Testis (tissue), 3 donors: ENCODE measurements around the gene PLA1A. TPM values are rescaled to one million over a fixed set of nuclear protein-coding genes. Genes with fewer than 3 reads are reported as not detected.
A peak's percentile ranks its signal among the peaks of the same experiment; 100 is the strongest.

Experiments
- DNase-seq: peaks from one replicate; pipeline ENCODE4 v3.0.0-alpha.2; 2019
- H3K27ac ChIP-seq, 2 donors: fragments of 200-600 bp; sonication (generic); one replicate each; pipeline ENCODE4 v1.5.1; 2019
- H3K27me3 ChIP-seq: fragments of 200-600 bp; sonication (generic); one replicate; pipeline ENCODE4 v1.5.1; 2019
- H3K36me3 ChIP-seq: fragments of 200-600 bp; sonication (generic); one replicate; pipeline ENCODE4 v1.5.1; 2017; ENCODE audit warnings: low read depth; ENCODE audit errors: missing control alignments
- H3K4me1 ChIP-seq: fragments of 200-600 bp; sonication (generic); one replicate; pipeline ENCODE4 v1.5.1; 2019
- H3K4me3 ChIP-seq, 2 donors: fragments of 200-600 bp; sonication (generic); one replicate each; pipeline ENCODE4 v1.5.1; 2017 to 2019
- H3K9me3 ChIP-seq: fragments of 200-600 bp; sonication (generic); one replicate; pipeline ENCODE4 v1.5.1; 2017
- POLR2A ChIP-seq: fragments of 450-650 bp; IDR thresholded peaks from one replicate; pipeline ENCODE4 v1.6.1; 2017; ENCODE audit warnings: antibody characterized with exemption, mild to moderate bottlenecking, moderate library complexity
- WGBS, 2 donors: methylation state at CpG; one replicate each; pipeline ENCODE4 v1.1.5; 2018; 5-methylcytosine and 5-hydroxymethylcytosine counted together
- intact Hi-C: fragments of 100-400 bp; cut with DNase I; formaldehyde crosslinking; loops from one replicate; pipeline ENCODE4 v1.15.1; 2023; ENCODE audit warnings: low total_unique reads
- polyA plus RNA-seq: library from polyadenylated mRNA; stranded (reverse); fragments of 350-450 nt; fragmentation: Illumina TruSeq; extraction: RNeasy Lipid Tissue Mini Kit (QIAGEN cat#74804); gene quantifications from one replicate; pipeline ENCODE4 v1.2.3, GENCODE V29; 2014; ENCODE audit warnings: low read depth, low replicate concordance; ENCODE audit not compliant: insufficient read depth
- total RNA-seq, 2 donors: library from RNA; depleted of rRNA; stranded (reverse); fragments of >200 nt; gene quantifications; one replicate each; pipeline ENCODE4 v1.2.3, GENCODE V29; 2016
- TF ChIP-seq, protein P1 (sequence below), 3 experiments: fragments of 450-650 bp in 2 of 3; fragments of 200-600 bp in 1 of 3; sonication (generic) in 1 of 3; IDR thresholded peaks; one replicate each; pipeline ENCODE4 v1.5.1; 2016 to 2019; ENCODE audit warnings: antibody characterized with exemption in 3 of 3, mild to moderate bottlenecking in 2 of 3, moderate library complexity in 1 of 3

PLA1A gene
- total and polyA plus RNA-seq, 3 donors from 2014 or later: 0.87 to 8.7 (median 2.7) TPM

DNA sequence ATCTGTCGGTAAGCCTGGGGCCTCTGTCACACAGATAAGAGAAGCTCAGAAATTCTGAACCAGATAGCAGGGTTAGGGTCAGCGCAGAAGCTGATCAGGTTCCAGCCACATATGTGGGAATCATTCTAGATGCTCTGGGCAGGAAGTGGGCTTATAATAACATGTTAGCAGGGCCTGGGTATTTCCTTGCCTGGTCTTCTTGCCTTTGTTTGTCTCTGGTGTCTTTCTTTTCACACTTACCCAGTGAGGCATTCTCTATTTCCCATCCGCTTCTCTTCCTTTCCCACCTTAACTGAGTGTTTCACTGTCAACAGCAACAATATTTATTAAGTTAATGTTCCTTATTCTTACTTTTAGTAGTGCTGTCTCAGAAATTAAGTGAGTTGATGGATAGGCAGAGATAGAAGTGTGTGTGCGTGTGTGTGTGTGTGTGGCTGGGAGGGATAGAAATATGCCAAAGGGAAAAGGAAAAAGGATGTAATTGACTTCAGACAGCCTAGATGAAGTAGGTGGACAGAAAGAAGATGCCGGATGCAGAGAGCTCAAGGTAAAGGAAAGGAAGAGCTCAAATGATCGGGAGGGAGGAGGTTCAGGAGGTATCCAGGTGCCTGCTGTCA, 2.0 kb downstream of the PLA1A start:
- Histone ChIP-seq H3K36me3 (no peaks in the 10 kb centered on the region), H3K27ac (peak overlapping the region in 1 of 2 donors; percentile 77), H3K27me3 (no peaks in the 10 kb centered on the region), H3K9me3 (no peaks in the 10 kb centered on the region), H3K4me1 (no peaks in the 10 kb centered on the region), H3K4me3 (no peak overlapping the region)
- no peak for DNase-seq
- intact Hi-C loops: no loop called here
- TF ChIP-seq POLR2A: no peak
- TF ChIP-seq, protein P1, sequence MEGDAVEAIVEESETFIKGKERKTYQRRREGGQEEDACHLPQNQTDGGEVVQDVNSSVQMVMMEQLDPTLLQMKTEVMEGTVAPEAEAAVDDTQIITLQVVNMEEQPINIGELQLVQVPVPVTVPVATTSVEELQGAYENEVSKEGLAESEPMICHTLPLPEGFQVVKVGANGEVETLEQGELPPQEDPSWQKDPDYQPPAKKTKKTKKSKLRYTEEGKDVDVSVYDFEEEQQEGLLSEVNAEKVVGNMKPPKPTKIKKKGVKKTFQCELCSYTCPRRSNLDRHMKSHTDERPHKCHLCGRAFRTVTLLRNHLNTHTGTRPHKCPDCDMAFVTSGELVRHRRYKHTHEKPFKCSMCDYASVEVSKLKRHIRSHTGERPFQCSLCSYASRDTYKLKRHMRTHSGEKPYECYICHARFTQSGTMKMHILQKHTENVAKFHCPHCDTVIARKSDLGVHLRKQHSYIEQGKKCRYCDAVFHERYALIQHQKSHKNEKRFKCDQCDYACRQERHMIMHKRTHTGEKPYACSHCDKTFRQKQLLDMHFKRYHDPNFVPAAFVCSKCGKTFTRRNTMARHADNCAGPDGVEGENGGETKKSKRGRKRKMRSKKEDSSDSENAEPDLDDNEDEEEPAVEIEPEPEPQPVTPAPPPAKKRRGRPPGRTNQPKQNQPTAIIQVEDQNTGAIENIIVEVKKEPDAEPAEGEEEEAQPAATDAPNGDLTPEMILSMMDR (IDR thresholded peaks at IDR 0.05): no peak
- 84 to 88% methylated on average over 6 of the region's 6 CpGs for WGBS, 2 donors

GRCh38 chr3:119600732-119601131, 3.0 kb downstream of the PLA1A start:
- Histone ChIP-seq H3K36me3 (no peaks in the 10 kb centered on the region), H3K27me3 (no peaks in the 10 kb centered on the region), H3K27ac (no peak overlapping the region), H3K9me3 (no peaks in the 10 kb centered on the region), H3K4me1 (no peaks in the 10 kb centered on the region), H3K4me3 (no peak overlapping the region)
- intact Hi-C loops: no loop called here
- DNase-seq: peak; percentile 59
- WGBS, 2 donors: 58 to 70% methylated on average over 2 to 5 of the region's 5 CpGs
- TF ChIP-seq, protein P1 (IDR thresholded peaks at IDR 0.05): peak in 2 of 3 experiments; percentile 30 to 43
- TF ChIP-seq POLR2A: no peak

GRCh38 chr3:119601154-119601553, 3.5 kb downstream of the PLA1A start:
- intact Hi-C loops: no loop called here
- DNase-seq: no peak
- Histone ChIP-seq H3K27ac (no peak overlapping the region), H3K36me3 (no peaks in the 10 kb centered on the region), H3K4me3 (no peak overlapping the region), H3K4me1 (no peaks in the 10 kb centered on the region), H3K9me3 (no peaks in the 10 kb centered on the region), H3K27me3 (no peaks in the 10 kb centered on the region)
- no peak for TF ChIP-seq POLR2A
- TF ChIP-seq, protein P1 (IDR thresholded peaks at IDR 0.05): no peak
- WGBS, 2 donors: 88 to 93% methylated on average over 3 of the region's 3 CpGs

DNA sequence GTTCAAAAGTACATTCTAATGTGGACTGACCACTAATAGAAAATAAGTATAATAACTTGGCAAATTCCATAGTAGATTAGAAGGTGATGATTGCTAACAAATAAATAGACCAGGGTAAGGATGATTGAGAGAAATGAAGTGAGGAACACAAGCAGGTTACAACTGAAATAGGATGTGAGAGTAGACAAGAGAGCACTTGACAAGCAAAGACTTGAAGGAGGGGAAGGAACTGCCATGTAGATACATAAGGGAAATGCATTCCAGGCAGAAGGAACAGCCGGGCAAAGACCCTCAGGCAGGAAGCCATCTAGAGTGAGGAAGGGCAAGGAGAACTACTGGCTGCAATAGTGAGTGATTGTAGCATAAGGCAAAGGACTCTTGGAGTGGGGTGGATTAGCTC, 5.0 kb downstream of the PLA1A start:
- intact Hi-C loops: no loop called here
- TF ChIP-seq, protein P1 (IDR thresholded peaks at IDR 0.05): no peak
- no peak for TF ChIP-seq POLR2A
- no peak overlapping the region for H3K4me3 ChIP-seq
- H3K27ac ChIP-seq: peak overlapping the region in 1 of 2 donors; percentile 41
- no peaks in the 10 kb centered on the region for H3K27me3 ChIP-seq
- WGBS, 2 donors: 56 to 85% methylated on average over 1 of the region's 1 CpG
- H3K9me3 ChIP-seq: no peaks in the 10 kb centered on the region
- H3K4me1 ChIP-seq: no peaks in the 10 kb centered on the region
- H3K36me3 ChIP-seq: no peaks in the 10 kb centered on the region
- DNase-seq: no peak

DNA sequence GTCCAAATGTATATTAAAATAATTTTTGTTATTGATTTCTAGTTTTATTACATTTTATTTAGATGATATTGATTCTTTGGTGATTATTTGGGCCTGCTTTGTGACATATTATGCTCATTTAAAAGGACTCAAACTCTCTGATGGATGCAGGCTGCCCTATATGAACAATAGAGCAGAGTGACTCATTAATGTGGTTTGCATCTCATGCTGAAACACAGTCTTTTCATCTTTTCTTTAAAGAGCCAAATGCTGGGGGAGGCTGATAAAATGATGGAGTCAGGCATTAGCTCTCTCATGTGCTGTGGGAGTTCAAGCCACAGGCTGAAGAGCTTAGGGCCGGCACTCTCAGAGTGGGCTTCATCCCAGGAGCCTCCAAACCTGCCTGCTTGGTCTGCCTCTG, 7.2 kb downstream of the PLA1A start:
- Histone ChIP-seq H3K4me3 (no peak overlapping the region), H3K36me3 (no peaks in the 10 kb centered on the region), H3K9me3 (no peaks in the 10 kb centered on the region), H3K27me3 (no peaks in the 10 kb centered on the region), H3K27ac (no peak overlapping the region), H3K4me1 (no peaks in the 10 kb centered on the region)
- no peak for DNase-seq
- WGBS, 2 donors: 90 to 100% methylated on average over 1 of the region's 1 CpG
- intact Hi-C loops: no loop called here
- no peak for TF ChIP-seq POLR2A
- TF ChIP-seq, protein P1 (IDR thresholded peaks at IDR 0.05): no peak
